HFFc6 (cell line): ENCODE data around the gene HTR2C. TPM values are rescaled to one million over a fixed set of nuclear protein-coding genes. Genes with fewer than 3 reads are reported as not detected.

ENCODE experiments used
- DNase-seq: peaks from one replicate; pipeline ENCODE4 v3.0.0-alpha.2; 2018
- H3K27ac Mint-ChIP-seq: 2 replicates; pipeline ENCODE4 v1.8.0; 2020; ENCODE audit warnings: mild to moderate bottlenecking, mixed read lengths
- H3K27me3 Mint-ChIP-seq: 2 replicates; pipeline ENCODE4 v1.8.0; 2021; ENCODE audit warnings: mild to moderate bottlenecking, moderate library complexity, mixed read lengths; ENCODE audit not compliant: insufficient read depth
- H3K36me3 Mint-ChIP-seq: 2 replicates; pipeline ENCODE4 v1.8.0; 2021; ENCODE audit warnings: low read depth, mixed read lengths
- H3K4me1 Mint-ChIP-seq: 2 replicates; pipeline ENCODE4 v1.8.0; 2020; ENCODE audit warnings: low read depth, mixed read lengths
- H3K4me3 Mint-ChIP-seq: 2 replicates; pipeline ENCODE4 v1.8.0; 2020; ENCODE audit warnings: mild to moderate bottlenecking, moderate library complexity, mixed read lengths
- H3K9me3 Mint-ChIP-seq: 2 replicates; pipeline ENCODE4 v1.8.0; 2020; ENCODE audit warnings: mild to moderate bottlenecking, mixed read lengths
- total RNA-seq, 6 experiments: library from RNA; stranded (reverse); fragmentation: NEBNext Ultra II Directional; extraction: Animal tissue kit (Norgen Biotek cat#: 25700); gene quantifications; 2 replicates in 1 of 6; 3 replicates in 5 of 6; pipeline ENCODE4 v1.2.3, GENCODE V29; 2021
- TF ChIP-seq, protein P1 (sequence below): fragments of 200-600 bp; sonication (generic); IDR thresholded peaks from 2 replicates; pipeline ENCODE4 v1.5.0; 2021; ENCODE audit warnings: antibody characterized with exemption, mild to moderate bottlenecking

The HTR2C gene
- total RNA-seq, 6 experiments from 2014 or later: not detected

DNA sequence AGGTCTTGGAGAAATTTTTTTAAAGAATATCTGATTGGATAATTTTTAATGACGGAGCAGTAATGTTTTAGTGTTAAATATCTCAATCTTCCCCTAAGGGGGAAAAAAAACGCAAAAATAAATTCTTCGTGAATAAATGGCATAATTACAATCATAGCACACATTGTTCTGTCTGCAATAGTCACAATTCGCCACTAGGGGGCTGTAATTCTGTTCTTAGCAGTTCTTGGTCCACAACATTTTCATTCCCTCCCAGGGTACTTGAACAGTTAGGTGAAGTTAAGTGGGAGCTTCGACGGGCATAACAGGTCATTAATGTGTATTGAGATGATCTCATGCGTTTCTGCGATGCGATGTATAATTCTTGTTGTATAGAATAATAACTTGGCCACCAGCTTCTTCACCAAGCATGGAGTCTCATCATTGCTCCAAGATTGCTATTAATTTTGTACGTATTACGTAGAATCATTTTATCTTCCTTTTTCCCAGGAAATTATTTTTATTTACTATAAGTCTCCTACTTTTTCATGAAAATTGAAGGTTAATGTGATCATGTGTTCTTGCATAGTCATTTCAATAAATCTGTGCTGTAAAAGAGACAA lies 27.2 kb downstream of the HTR2C start:
- Mint-ChIP-seq H3K4me1 (no peaks in the 10 kb centered on the region), H3K9me3 (no peaks in the 10 kb centered on the region), H3K4me3 (no peak overlapping the region), H3K27ac (no peak overlapping the region), H3K27me3 (peaks cover 3% of the 10 kb centered on the region), H3K36me3 (no peaks in the 10 kb centered on the region)
- peak; percentile 36 for DNase-seq
- TF ChIP-seq, protein P1, sequence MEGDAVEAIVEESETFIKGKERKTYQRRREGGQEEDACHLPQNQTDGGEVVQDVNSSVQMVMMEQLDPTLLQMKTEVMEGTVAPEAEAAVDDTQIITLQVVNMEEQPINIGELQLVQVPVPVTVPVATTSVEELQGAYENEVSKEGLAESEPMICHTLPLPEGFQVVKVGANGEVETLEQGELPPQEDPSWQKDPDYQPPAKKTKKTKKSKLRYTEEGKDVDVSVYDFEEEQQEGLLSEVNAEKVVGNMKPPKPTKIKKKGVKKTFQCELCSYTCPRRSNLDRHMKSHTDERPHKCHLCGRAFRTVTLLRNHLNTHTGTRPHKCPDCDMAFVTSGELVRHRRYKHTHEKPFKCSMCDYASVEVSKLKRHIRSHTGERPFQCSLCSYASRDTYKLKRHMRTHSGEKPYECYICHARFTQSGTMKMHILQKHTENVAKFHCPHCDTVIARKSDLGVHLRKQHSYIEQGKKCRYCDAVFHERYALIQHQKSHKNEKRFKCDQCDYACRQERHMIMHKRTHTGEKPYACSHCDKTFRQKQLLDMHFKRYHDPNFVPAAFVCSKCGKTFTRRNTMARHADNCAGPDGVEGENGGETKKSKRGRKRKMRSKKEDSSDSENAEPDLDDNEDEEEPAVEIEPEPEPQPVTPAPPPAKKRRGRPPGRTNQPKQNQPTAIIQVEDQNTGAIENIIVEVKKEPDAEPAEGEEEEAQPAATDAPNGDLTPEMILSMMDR: peak; percentile 85

DNA sequence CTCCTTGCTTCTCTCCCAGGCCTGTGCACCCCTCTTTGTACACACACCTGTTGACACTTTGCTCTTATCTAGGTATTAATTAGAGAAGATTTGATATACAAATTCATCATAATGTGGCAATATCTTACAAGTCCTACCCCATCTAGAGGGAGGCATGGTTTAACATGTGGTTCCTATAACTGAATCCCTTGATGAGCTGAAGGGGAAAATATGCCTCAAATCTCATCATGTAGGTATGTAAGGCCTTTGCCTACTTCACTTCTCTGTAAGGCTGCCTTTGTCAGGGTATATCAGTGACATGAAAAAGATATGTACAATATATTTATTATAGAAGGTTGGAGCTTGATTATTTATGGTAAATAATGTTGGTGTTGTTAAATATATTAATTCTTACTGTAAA lies 31.9 kb downstream of the HTR2C start:
- no peaks in the 10 kb centered on the region for H3K27me3 Mint-ChIP-seq
- H3K9me3 Mint-ChIP-seq: no peaks in the 10 kb centered on the region
- TF ChIP-seq, protein P1: no peak
- H3K36me3 Mint-ChIP-seq: no peaks in the 10 kb centered on the region
- H3K4me3 Mint-ChIP-seq: no peak overlapping the region
- DNase-seq: no peak
- H3K27ac Mint-ChIP-seq: no peak overlapping the region
- no peaks in the 10 kb centered on the region for H3K4me1 Mint-ChIP-seq

DNA sequence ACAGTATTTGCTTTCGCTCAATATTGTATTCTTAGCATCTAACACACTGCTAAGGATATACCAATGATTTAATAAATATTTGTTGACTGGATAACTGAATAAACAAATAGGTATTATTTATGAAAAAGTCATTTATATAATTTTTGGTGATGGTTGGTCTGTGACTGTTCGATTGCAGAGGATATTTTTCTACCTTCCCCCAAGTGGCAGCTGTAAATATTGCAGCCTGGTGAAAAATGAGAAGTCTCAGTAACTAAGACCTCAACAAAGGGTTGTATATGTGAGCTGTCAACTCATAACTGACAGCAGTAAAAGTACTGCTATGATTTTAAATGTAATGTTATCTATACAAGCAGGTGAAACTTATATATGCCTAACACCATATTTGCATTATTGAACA lies 36.0 kb downstream of the HTR2C start:
- DNase-seq: no peak
- TF ChIP-seq, protein P1: peak; percentile 67
- Mint-ChIP-seq H3K9me3 (no peaks in the 10 kb centered on the region), H3K4me1 (no peaks in the 10 kb centered on the region), H3K4me3 (no peak overlapping the region), H3K36me3 (no peaks in the 10 kb centered on the region), H3K27ac (no peak overlapping the region), H3K27me3 (no peaks in the 10 kb centered on the region)

DNA sequence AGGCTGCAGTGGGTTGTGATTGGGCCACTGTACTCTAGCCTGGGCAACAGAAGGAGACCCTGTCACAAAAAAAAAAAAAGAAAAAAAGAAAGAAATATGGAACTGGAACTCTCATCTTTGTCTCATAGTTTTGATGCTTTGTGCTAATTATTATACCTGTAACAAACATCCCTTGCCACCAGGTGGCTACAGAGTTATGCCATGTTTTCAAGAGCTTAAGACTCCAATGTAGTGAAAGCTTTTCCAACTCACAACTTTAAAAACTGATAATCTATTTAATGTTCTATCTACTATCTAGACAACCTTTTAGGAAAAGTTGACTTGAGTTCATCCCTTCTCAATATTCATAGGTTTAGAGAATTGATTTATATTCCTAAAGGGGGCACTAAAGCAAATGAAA lies 42.4 kb downstream of the HTR2C start:
- Mint-ChIP-seq H3K27ac (no peak overlapping the region), H3K27me3 (no peaks in the 10 kb centered on the region), H3K9me3 (no peaks in the 10 kb centered on the region), H3K4me1 (no peaks in the 10 kb centered on the region), H3K36me3 (no peaks in the 10 kb centered on the region), H3K4me3 (no peak overlapping the region)
- peak; percentile 1 for DNase-seq
- TF ChIP-seq, protein P1: peak; percentile 68

- Mint-ChIP-seq H3K27ac (no peak overlapping the region), H3K27me3 (no peaks in the 10 kb centered on the region), H3K4me3 (no peak overlapping the region), H3K36me3 (no peaks in the 10 kb centered on the region), H3K9me3 (no peaks in the 10 kb centered on the region), H3K4me1 (no peaks in the 10 kb centered on the region)
- TF ChIP-seq, protein P1: no peak
- no peak for DNase-seq
Measured at GRCh38 chrX:114635986-114636385, 52.1 kb downstream of the HTR2C start.
